Chondrocyte (in vitro differentiated cells): ENCODE data around the gene GRAMD1B. TPM values are rescaled to one million over a fixed set of nuclear protein-coding genes. Genes with fewer than 3 reads are reported as not detected.

Experiments used
- DNase-seq: peaks from one replicate; pipeline ENCODE4 v3.0.0; 2021; ENCODE audit warnings: mixed read lengths, low spot score
- H3K27ac Mint-ChIP-seq: one replicate; pipeline ENCODE4 v1.8.0; 2021; ENCODE audit warnings: mild to moderate bottlenecking, moderate library complexity, mixed read lengths; ENCODE audit not compliant: unreplicated experiment
- H3K27me3 Mint-ChIP-seq: 2 replicates; pipeline ENCODE4 v1.8.0; 2021; ENCODE audit warnings: low read depth, mixed read lengths
- H3K36me3 Mint-ChIP-seq: 2 replicates; pipeline ENCODE4 v1.8.0; 2021; ENCODE audit warnings: low read depth, mixed read lengths
- H3K4me1 Mint-ChIP-seq: 2 replicates; pipeline ENCODE4 v1.8.0; 2021; ENCODE audit warnings: low read depth, mild to moderate bottlenecking, mixed read lengths
- H3K4me3 Mint-ChIP-seq: one replicate; pipeline ENCODE4 v1.8.0; 2021; ENCODE audit warnings: mild to moderate bottlenecking, moderate library complexity, mixed read lengths; ENCODE audit not compliant: unreplicated experiment
- H3K9me3 Mint-ChIP-seq: 2 replicates; pipeline ENCODE4 v1.8.0; 2021; ENCODE audit warnings: low read depth, mixed read lengths
- total RNA-seq: library from RNA; stranded (reverse); gene quantifications from 3 replicates; pipeline ENCODE4 v1.2.1, GENCODE V29; 2021
- TF ChIP-seq, protein P1 (sequence below): fragments of 200-600 bp; sonication (generic); IDR thresholded peaks from 2 replicates; pipeline ENCODE4 v1.5.0; 2021; ENCODE audit warnings: antibody characterized with exemption, mild to moderate bottlenecking, moderate library complexity

GRAMD1B gene
- total RNA-seq, 1 donor from 2014 or later, result 0.99 TPM

- Mint-ChIP-seq H3K9me3 (no peaks in the 10 kb centered on the region), H3K36me3 (no peaks in the 10 kb centered on the region), H3K27me3 (peaks cover 61% of the 10 kb centered on the region), H3K4me3 (no peak overlapping the region), H3K4me1 (no peaks in the 10 kb centered on the region), H3K27ac (no peak overlapping the region)
- TF ChIP-seq, protein P1, sequence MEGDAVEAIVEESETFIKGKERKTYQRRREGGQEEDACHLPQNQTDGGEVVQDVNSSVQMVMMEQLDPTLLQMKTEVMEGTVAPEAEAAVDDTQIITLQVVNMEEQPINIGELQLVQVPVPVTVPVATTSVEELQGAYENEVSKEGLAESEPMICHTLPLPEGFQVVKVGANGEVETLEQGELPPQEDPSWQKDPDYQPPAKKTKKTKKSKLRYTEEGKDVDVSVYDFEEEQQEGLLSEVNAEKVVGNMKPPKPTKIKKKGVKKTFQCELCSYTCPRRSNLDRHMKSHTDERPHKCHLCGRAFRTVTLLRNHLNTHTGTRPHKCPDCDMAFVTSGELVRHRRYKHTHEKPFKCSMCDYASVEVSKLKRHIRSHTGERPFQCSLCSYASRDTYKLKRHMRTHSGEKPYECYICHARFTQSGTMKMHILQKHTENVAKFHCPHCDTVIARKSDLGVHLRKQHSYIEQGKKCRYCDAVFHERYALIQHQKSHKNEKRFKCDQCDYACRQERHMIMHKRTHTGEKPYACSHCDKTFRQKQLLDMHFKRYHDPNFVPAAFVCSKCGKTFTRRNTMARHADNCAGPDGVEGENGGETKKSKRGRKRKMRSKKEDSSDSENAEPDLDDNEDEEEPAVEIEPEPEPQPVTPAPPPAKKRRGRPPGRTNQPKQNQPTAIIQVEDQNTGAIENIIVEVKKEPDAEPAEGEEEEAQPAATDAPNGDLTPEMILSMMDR, result no peak
- DNase-seq, result no peak
These were observed 19.9 kb upstream of the GRAMD1B start for GRCh38 chr11:123410218-123410549.

DNA sequence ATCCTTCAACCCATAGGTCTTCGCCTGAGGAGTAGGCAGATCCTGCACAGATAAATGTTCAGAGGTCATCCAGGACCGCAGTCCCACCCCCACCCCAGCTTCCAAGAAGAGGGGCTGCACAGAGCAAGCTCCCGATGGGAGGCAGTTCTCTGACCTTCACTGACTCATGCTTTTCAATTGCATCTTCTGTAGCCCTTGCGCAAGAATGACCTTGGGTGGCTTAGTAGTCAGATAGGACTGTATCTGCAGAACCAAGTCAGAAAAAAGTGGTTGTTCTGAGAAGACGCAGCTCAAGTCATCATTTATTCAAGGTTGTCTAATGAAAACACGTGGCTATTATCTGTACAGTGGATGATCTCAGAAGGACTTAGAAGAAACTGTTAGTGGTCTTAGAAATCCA is 16.4 kb upstream of the GRAMD1B start:
- TF ChIP-seq, protein P1, result no peak
- no peak for DNase-seq
- no peaks in the 10 kb centered on the region for H3K36me3 Mint-ChIP-seq
- peaks cover 45% of the 10 kb centered on the region for H3K27me3 Mint-ChIP-seq
- no peaks in the 10 kb centered on the region for H3K9me3 Mint-ChIP-seq
- H3K4me1 Mint-ChIP-seq, result no peaks in the 10 kb centered on the region
- H3K4me3 Mint-ChIP-seq, result no peak overlapping the region
- H3K27ac Mint-ChIP-seq, result no peak overlapping the region

- peaks cover 54% of the 10 kb centered on the region for H3K27me3 Mint-ChIP-seq
- H3K36me3 Mint-ChIP-seq, result no peaks in the 10 kb centered on the region
- no peaks in the 10 kb centered on the region for H3K9me3 Mint-ChIP-seq
- no peak overlapping the region for H3K27ac Mint-ChIP-seq
- no peak overlapping the region for H3K4me3 Mint-ChIP-seq
- no peak for DNase-seq
- TF ChIP-seq, protein P1, result no peak
- H3K4me1 Mint-ChIP-seq, result no peaks in the 10 kb centered on the region
These were observed 13.5 kb upstream of the GRAMD1B start for GRCh38 chr11:123416566-123416965.

- peaks cover 60% of the 10 kb centered on the region for H3K27me3 Mint-ChIP-seq
- no peaks in the 10 kb centered on the region for H3K4me1 Mint-ChIP-seq
- H3K4me3 Mint-ChIP-seq, result no peak overlapping the region
- no peak overlapping the region for H3K27ac Mint-ChIP-seq
- no peaks in the 10 kb centered on the region for H3K9me3 Mint-ChIP-seq
- no peaks in the 10 kb centered on the region for H3K36me3 Mint-ChIP-seq
- DNase-seq, result no peak
- TF ChIP-seq, protein P1, result no peak
These were observed 11.5 kb upstream of the GRAMD1B start for GRCh38 chr11:123418351-123419114.

DNA sequence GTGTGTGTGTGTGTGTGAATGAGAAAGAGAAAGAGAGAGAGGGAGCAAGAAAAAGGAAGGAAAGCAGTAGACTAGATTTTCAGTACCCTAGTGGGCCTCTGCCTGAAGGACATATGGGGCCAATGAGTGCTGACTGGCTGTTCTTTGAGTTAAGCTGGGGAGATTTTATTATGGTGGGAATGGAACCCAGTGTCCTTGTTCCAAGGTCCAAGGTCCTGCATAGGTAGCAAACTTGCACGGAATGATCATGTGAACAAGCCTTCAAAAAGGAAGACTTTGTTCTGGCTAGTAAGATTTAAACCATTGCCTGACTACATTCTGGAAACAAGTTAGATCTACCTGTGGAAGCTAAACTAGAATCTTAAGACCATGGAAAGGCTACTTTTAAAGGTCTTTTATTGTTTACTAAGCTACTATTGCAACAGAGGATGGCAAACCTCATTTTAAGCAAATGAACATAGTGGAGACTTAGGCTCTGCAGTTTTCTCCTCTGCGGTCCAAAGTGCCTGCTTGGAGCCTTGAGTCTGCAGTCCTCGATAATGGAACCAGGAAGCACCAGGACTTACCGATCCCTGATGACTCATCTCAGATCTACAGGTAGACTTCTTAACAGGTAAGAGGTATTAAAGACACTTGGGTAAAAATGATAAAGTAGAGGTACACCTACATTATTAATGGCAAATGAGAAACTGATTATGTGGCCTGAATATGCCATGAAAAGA is 10.2 kb upstream of the GRAMD1B start:
- H3K27me3 Mint-ChIP-seq, result peaks cover 66% of the 10 kb centered on the region
- no peak overlapping the region for H3K27ac Mint-ChIP-seq
- H3K4me1 Mint-ChIP-seq, result no peaks in the 10 kb centered on the region
- no peak for DNase-seq
- TF ChIP-seq, protein P1, result no peak
- no peaks in the 10 kb centered on the region for H3K9me3 Mint-ChIP-seq
- no peaks in the 10 kb centered on the region for H3K36me3 Mint-ChIP-seq
- no peak overlapping the region for H3K4me3 Mint-ChIP-seq
